Sigmoid colon (tissue), 7 donors: Measurements from ENCODE around the gene SCGN. TPM values are rescaled to one million over a fixed set of nuclear protein-coding genes. Genes with fewer than 3 reads are reported as not detected.

Source experiments
- DNase-seq: peaks from one replicate; pipeline ENCODE4 v3.0.0-alpha.2; 2019
- H3K27ac ChIP-seq, 4 donors: fragments of 200-600 bp; sonication (generic); one replicate each; pipeline ENCODE4 v1.5.1; 2016 to 2019; ENCODE audit warnings: mild to moderate bottlenecking in 1 of 4
- H3K27me3 ChIP-seq, 3 donors: fragments of 200-600 bp; sonication (generic); one replicate each; pipeline ENCODE4 v1.5.1; 2019; ENCODE audit warnings: mild to moderate bottlenecking in 1 of 3
- H3K36me3 ChIP-seq, 4 donors: fragments of 200-600 bp; sonication (generic); one replicate each; pipeline ENCODE4 v1.5.1; 2016 to 2019
- H3K4me1 ChIP-seq, 4 donors: fragments of 200-600 bp; sonication (generic); one replicate each; pipeline ENCODE4 v1.5.1; 2017 to 2019
- H3K4me3 ChIP-seq, 4 donors: fragments of 200-600 bp; sonication (generic); one replicate each; pipeline ENCODE4 v1.5.1; 2017 to 2019; ENCODE audit warnings: mild to moderate bottlenecking in 2 of 4, moderate library complexity in 1 of 4
- H3K9me3 ChIP-seq, 4 donors: fragments of 200-600 bp in 3 of 4; sonication (generic) in 3 of 4; one replicate each; pipeline versions ENCODE4 v1.5.1 to v1.6.1; 2013 to 2019
- EP300 ChIP-seq, 4 donors: sonication (generic); formaldehyde crosslinking; IDR thresholded peaks; one replicate each; pipeline ENCODE4 v1.6.1; 2017; ENCODE audit warnings: antibody characterized with exemption in 4 of 4
- POLR2A ChIP-seq, 2 donors: fragments of 450-650 bp; IDR thresholded peaks; one replicate each; pipeline ENCODE4 v1.6.1; 2016; ENCODE audit warnings: antibody characterized with exemption in 2 of 2, mild to moderate bottlenecking in 2 of 2, moderate library complexity in 2 of 2
- POLR2AphosphoS5 ChIP-seq, 4 donors: sonication (generic); formaldehyde crosslinking; IDR thresholded peaks; one replicate each; pipeline ENCODE4 v1.6.1; 2017; ENCODE audit warnings: antibody characterized with exemption in 4 of 4
- WGBS, 2 donors: extraction: QIAGEN DNeasy Blood & Tissue Kit; methylation state at CpG; one replicate each; pipeline ENCODE4 v1.1.7; 2013; 5-methylcytosine and 5-hydroxymethylcytosine counted together
- intact Hi-C: fragments of 100-400 bp; cut with DNase I; formaldehyde crosslinking; loops from one replicate; pipeline ENCODE4 v1.15.1; 2023
- polyA plus RNA-seq, 3 donors: library from polyadenylated mRNA; stranded (reverse); fragments of 200-250 nt; gene quantifications; one replicate each; pipeline ENCODE4 v1.2.3, GENCODE V29; 2013
- total RNA-seq, 4 donors: library from RNA; depleted of rRNA; stranded (reverse); fragments of >200 nt; gene quantifications; one replicate each; pipeline ENCODE4 v1.1.0, GENCODE V29; 2016
- TF ChIP-seq, protein P1 (sequence below), 4 experiments: fragments of 450-650 bp in 3 of 4; fragments of 200-600 bp in 1 of 4; IDR thresholded peaks; one replicate each; pipeline ENCODE4 v1.5.1; 2016 to 2019; ENCODE audit warnings: antibody characterized with exemption in 4 of 4, mild to moderate bottlenecking in 3 of 4, moderate library complexity in 2 of 4
- donor health status: healthy with polysubstance abuse.
- donor health status: Bipolar disorder and iron deficiency.
- donor health status: healthy.

SCGN gene
- total and polyA plus RNA-seq, 7 donors = 4.8 to 22.5 (median 8.8) TPM

DNA sequence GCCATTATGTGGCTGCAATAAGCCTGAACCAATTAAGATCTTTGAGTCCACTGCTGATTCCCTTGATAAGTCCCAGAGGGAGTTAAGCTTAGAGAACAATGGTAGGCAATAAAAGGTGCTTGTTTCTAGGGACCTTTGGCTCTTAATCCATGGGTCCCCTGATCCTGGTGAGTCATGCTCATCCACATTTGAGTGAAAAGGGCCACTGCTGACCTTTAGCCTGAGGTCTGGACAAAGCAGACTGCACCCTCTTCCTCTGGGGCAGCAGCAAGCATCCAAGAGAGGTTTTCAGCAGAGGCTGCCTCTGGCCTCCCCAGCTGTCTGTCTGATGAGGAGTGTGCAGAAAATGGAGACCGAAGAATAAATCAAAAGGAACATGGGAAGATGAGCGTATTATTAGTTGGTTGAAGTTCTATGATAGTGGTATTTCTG lies 16.1 kb upstream of the SCGN start:
- intact Hi-C loops = no loop called here
- Histone ChIP-seq H3K27me3 (no peaks in the 10 kb centered on the region), H3K9me3 (no peaks in the 10 kb centered on the region), H3K4me3 (no peak overlapping the region), H3K27ac (no peak overlapping the region), H3K4me1 (no peaks in the 10 kb centered on the region), H3K36me3 (no peaks in the 10 kb centered on the region)
- DNase-seq = no peak
- 94% methylated on average over 2 of the region's 2 CpGs for WGBS, 2 donors
- TF ChIP-seq POLR2AphosphoS5 (IDR thresholded peaks at IDR 0.05) (no peak), POLR2A (IDR thresholded peaks at IDR 0.05) (no peak), EP300 (IDR thresholded peaks at IDR 0.05) (no peak)
- TF ChIP-seq, protein P1, sequence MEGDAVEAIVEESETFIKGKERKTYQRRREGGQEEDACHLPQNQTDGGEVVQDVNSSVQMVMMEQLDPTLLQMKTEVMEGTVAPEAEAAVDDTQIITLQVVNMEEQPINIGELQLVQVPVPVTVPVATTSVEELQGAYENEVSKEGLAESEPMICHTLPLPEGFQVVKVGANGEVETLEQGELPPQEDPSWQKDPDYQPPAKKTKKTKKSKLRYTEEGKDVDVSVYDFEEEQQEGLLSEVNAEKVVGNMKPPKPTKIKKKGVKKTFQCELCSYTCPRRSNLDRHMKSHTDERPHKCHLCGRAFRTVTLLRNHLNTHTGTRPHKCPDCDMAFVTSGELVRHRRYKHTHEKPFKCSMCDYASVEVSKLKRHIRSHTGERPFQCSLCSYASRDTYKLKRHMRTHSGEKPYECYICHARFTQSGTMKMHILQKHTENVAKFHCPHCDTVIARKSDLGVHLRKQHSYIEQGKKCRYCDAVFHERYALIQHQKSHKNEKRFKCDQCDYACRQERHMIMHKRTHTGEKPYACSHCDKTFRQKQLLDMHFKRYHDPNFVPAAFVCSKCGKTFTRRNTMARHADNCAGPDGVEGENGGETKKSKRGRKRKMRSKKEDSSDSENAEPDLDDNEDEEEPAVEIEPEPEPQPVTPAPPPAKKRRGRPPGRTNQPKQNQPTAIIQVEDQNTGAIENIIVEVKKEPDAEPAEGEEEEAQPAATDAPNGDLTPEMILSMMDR (IDR thresholded peaks at IDR 0.05) = no peak

DNA sequence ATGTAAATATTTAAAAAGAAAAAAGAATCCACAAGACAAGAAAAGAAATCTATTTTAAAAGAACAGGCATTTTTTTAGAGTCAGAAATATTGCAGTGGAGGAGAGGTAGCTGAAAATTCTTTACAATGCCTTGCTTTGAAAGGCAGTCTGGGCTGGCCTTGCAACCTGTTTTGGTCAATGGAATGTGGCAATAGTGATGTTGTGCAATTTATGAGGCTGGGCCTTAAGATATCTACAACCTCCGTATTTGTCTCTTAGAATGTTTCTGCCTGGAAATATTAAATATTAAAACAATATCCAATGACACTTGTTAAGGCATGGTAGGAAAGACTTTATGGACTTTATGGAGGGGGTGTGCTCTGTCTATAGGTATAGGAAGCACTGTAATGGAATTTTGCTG lies 14.8 kb upstream of the SCGN start:
- intact Hi-C loops = no loop called here
- H3K27me3 ChIP-seq = no peaks in the 10 kb centered on the region
- 62 to 69% methylated on average over 1 of the region's 1 CpG for WGBS, 2 donors
- DNase-seq = no peak
- H3K4me3 ChIP-seq = no peak overlapping the region
- no peaks in the 10 kb centered on the region for H3K9me3 ChIP-seq
- H3K36me3 ChIP-seq = no peaks in the 10 kb centered on the region
- TF ChIP-seq POLR2A (IDR thresholded peaks at IDR 0.05) = no peak
- TF ChIP-seq, protein P1 (IDR thresholded peaks at IDR 0.05) = no peak
- no peak overlapping the region for H3K27ac ChIP-seq
- no peaks in the 10 kb centered on the region for H3K4me1 ChIP-seq

DNA sequence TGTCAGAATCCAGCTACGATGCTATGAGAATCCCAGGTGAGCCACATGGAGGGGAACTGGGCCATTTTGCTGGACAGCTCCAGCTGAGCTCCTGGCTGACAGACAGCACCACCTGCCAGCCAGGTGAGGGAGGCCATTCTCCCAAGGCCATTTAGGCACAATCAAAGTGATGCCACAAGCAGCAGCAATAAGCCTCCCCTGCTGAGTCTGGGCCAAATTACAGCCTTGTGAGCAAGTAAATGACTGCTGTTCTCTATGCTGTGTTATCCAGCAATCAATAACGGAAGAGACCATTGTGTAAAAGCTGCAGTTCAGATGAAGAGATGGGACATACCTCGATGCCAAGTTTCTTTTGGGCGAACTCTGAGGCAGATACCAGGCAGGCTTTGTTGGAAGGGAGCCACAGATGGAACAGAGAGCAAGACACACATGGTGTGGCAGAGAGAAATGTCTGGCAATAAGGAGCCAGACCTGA lies 14.0 kb upstream of the SCGN start:
- Histone ChIP-seq H3K27me3 (no peaks in the 10 kb centered on the region), H3K36me3 (no peaks in the 10 kb centered on the region), H3K4me3 (no peak overlapping the region), H3K27ac (no peak overlapping the region), H3K4me1 (no peaks in the 10 kb centered on the region), H3K9me3 (no peaks in the 10 kb centered on the region)
- TF ChIP-seq POLR2AphosphoS5 (IDR thresholded peaks at IDR 0.05) (no peak), EP300 (IDR thresholded peaks at IDR 0.05) (no peak), POLR2A (IDR thresholded peaks at IDR 0.05) (no peak)
- TF ChIP-seq, protein P1 (IDR thresholded peaks at IDR 0.05) = no peak
- no peak for DNase-seq
- intact Hi-C loops = no loop called here
- 35 to 66% methylated on average over 4 of the region's 4 CpGs for WGBS, 2 donors

DNA sequence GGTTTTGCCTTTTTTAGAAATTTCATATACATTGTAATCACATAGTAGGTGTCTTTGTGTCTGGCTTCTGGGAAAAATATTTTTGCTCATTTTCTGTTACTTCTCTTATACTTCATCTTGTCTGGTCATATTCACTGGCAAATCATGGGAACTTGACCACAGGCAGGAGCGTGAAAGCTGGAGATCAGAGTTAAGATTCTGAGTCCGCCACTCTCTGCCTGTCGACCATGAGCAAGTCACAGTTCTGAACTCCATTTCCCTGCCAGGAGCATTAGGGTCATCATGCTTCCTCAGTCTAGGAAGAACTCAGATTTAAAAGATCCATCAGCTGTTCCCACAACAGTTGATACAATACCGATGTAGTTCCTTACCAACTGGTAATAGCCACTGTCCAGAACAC lies 12.4 kb upstream of the SCGN start:
- TF ChIP-seq POLR2AphosphoS5 (IDR thresholded peaks at IDR 0.05) = no peak
- TF ChIP-seq POLR2A (IDR thresholded peaks at IDR 0.05) = no peak
- TF ChIP-seq, protein P1 (IDR thresholded peaks at IDR 0.05) = no peak
- TF ChIP-seq EP300 (IDR thresholded peaks at IDR 0.05) = no peak
- H3K9me3 ChIP-seq = no peaks in the 10 kb centered on the region
- DNase-seq = no peak
- H3K27me3 ChIP-seq = no peaks in the 10 kb centered on the region
- no peaks in the 10 kb centered on the region for H3K36me3 ChIP-seq
- H3K4me3 ChIP-seq = no peak overlapping the region
- 87 to 90% methylated on average over 4 of the region's 4 CpGs for WGBS, 2 donors
- no peaks in the 10 kb centered on the region for H3K4me1 ChIP-seq
- H3K27ac ChIP-seq = no peak overlapping the region
- intact Hi-C loops = no loop called here

DNA sequence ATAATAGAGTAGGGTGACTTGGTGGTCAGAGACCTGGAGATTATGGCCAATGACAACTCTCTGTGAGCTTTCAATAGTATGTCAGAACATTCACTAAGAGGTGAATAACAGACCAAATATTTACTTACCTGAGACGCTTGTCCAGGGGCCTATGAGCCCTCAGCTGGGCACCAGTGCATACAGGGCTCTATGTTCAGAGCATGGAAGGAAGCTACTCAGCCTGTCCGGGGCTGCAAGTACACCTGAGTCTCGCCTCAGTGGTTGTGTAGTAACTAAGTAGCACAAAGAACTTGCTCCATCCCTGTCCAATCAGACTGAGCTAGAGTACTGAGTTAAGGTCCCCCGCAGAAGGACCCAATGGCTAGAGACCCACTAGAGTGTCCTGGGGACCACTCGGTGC lies 11.6 kb upstream of the SCGN start:
- 82 to 85% methylated on average over 5 of the region's 5 CpGs for WGBS, 2 donors
- Histone ChIP-seq H3K27ac (no peak overlapping the region), H3K27me3 (no peaks in the 10 kb centered on the region), H3K36me3 (no peaks in the 10 kb centered on the region), H3K4me1 (no peaks in the 10 kb centered on the region), H3K9me3 (no peaks in the 10 kb centered on the region), H3K4me3 (no peak overlapping the region)
- intact Hi-C loops = no loop called here
- TF ChIP-seq, protein P1 (IDR thresholded peaks at IDR 0.05) = no peak
- TF ChIP-seq POLR2A (IDR thresholded peaks at IDR 0.05) (no peak), POLR2AphosphoS5 (IDR thresholded peaks at IDR 0.05) (no peak), EP300 (IDR thresholded peaks at IDR 0.05) (no peak)
- no peak for DNase-seq
